Fibroblast of villous mesenchyme (primary cell): ENCODE data around the gene POP7. TPM values are rescaled to one million over a fixed set of nuclear protein-coding genes. Genes with fewer than 3 reads are reported as not detected.

Experiments used
- DNase-seq: peaks from one replicate; pipeline ENCODE4 v3.0.0-alpha.2; 2010; ENCODE audit warnings: low read depth
- H3K4me3 ChIP-seq: 2 replicates; pipeline ENCODE4 v1.5.1; 2011; ENCODE audit warnings: low read depth, mild to moderate bottlenecking, low read length
- total RNA-seq: library from RNA; depleted of rRNA; stranded (reverse); fragments of >200 nt; gene quantifications from 2 replicates; pipeline ENCODE4 v1.2.3, GENCODE V29; 2012
- TF ChIP-seq, protein P1 (sequence below): IDR thresholded peaks from 2 replicates; pipeline ENCODE4 v1.5.1; 2012; ENCODE audit warnings: low read depth, mild to moderate bottlenecking, low read length; ENCODE audit not compliant: insufficient read depth

POP7 gene
- total RNA-seq, 1 donor = 34.1 TPM

GRCh38 chr7:100680576-100681271 is 25.2 kb upstream of the POP7 start:
- TF ChIP-seq, protein P1, sequence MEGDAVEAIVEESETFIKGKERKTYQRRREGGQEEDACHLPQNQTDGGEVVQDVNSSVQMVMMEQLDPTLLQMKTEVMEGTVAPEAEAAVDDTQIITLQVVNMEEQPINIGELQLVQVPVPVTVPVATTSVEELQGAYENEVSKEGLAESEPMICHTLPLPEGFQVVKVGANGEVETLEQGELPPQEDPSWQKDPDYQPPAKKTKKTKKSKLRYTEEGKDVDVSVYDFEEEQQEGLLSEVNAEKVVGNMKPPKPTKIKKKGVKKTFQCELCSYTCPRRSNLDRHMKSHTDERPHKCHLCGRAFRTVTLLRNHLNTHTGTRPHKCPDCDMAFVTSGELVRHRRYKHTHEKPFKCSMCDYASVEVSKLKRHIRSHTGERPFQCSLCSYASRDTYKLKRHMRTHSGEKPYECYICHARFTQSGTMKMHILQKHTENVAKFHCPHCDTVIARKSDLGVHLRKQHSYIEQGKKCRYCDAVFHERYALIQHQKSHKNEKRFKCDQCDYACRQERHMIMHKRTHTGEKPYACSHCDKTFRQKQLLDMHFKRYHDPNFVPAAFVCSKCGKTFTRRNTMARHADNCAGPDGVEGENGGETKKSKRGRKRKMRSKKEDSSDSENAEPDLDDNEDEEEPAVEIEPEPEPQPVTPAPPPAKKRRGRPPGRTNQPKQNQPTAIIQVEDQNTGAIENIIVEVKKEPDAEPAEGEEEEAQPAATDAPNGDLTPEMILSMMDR = no peak
- DNase-seq = no peak

GRCh38 chr7:100681491-100682227 is 24.3 kb upstream of the POP7 start:
- no peak overlapping the region for H3K4me3 ChIP-seq
- TF ChIP-seq, protein P1 = no peak
- no peak for DNase-seq

More at GRCh38 chr7:100680576-100681271, 25.2 kb upstream of the POP7 start:
- no peak overlapping the region for H3K4me3 ChIP-seq

DNA sequence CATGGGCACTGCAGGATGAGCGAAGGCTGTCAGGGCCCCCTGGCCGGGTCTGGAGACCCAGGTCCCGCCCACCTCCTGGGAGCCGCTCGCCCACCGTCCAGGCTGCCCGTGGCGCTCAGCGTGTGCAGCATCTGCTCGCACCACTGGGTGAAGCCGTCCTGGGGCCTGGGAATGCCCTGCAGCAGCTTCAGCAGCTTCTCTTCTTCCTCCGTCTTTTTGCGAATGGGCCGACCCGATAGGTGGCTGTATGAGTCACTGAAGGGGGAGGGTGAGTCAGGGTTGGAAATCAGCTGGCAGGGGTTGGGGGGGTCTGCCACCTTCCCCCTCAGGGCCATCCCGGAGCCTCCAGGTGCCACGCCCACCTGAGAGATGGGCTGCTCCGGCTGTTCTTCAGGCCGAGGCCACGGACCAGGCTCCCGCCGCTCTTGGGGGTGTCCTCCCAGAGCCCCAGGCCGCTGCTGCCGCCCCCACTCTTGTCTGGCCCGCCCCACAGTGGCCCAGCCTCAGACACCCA is 23.6 kb upstream of the POP7 start:
- no peak for DNase-seq
- TF ChIP-seq, protein P1 = no peak

DNA sequence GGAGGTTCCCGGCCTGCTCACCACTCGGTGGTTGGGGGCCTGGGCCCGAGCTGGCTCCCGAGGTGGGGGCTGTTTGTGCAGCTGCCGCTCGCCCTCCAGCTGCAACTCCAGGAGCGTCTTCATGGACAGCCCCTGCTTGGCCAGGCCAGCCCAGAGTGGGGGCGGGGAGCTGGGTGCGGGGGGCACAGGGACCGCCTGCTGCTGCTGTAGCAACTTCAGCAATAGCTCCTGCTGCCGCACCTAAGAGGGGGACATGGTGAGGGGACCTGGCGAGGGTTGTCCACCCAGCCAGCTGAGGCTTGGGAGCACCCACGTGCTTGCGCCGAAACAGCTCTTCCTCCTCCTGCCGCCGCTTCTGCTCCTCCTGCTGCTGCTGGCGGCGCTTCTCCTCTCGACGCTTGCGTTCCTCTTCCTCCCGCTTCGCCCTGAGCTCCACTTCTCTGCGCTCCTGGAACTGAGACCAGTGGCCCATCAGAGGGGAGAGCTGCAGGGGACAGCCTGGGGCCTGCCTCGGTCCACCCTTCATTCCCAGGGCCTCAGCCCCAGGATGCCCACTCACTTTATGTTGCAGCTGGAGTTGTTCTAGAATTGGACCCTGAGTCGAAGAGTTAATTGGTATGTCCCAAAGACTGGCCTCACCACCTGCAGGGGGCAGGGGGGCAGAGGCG is 22.8 kb upstream of the POP7 start:
- H3K4me3 ChIP-seq = no peak overlapping the region
- DNase-seq = no peak

More for the DNA sequence above, 23.6 kb upstream of the POP7 start:
- no peak overlapping the region for H3K4me3 ChIP-seq

GRCh38 chr7:100683659-100684533 is 22.0 kb upstream of the POP7 start:
- DNase-seq = no peak
- no peak overlapping the region for H3K4me3 ChIP-seq
- TF ChIP-seq, protein P1 = no peak

More for the DNA sequence above, 22.8 kb upstream of the POP7 start:
- TF ChIP-seq, protein P1 = no peak

DNA sequence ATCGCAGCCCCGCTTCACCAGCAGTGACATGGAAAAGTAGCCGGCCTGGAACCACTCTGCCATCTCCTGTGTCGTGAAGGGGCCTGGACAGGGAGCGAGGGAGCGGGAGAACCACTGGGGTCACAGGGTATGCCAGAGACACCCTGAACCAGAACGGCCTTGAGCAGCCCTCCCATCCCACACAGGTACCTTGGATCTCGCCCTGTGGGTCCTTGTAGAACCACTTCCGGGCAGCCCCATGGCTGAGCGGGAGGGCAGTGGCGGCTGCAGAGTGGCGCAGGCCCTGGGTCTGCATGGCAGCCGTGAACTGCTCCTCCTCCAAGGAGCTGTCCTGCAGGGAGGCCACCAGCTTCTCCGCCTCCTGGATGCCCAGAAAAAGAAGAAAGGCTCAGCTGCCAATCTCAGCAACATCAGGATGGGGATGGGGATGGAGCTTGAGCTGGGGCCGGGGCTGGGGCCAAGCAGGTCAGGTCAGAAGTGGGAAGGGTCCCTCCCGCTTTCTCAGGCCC is 21.3 kb upstream of the POP7 start:
- TF ChIP-seq, protein P1 = no peak
- no peak overlapping the region for H3K4me3 ChIP-seq
- no peak for DNase-seq
